ENCODE results near the gene OLFML1.

DNA sequence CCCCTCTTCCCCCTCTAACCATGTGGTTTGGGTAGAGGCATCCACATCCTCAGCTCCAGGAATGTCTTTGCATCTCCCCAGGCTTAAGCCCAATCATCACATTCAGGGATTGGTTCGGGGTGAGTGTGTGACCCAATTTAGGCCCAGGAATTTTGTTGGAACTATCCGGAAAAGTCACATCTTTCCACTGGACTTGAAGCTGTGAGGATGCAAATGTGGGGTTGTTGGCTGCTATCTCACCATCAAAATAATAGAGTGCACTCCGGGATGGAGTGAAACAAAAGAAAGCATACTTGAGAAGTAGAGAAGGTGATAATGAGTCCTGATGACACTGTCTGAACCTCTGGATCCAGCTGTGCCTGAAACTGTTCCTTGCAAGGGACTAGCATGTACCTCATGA is 33.8 kb upstream of the OLFML1 start:
- TF ChIP-seq, protein P1, sequence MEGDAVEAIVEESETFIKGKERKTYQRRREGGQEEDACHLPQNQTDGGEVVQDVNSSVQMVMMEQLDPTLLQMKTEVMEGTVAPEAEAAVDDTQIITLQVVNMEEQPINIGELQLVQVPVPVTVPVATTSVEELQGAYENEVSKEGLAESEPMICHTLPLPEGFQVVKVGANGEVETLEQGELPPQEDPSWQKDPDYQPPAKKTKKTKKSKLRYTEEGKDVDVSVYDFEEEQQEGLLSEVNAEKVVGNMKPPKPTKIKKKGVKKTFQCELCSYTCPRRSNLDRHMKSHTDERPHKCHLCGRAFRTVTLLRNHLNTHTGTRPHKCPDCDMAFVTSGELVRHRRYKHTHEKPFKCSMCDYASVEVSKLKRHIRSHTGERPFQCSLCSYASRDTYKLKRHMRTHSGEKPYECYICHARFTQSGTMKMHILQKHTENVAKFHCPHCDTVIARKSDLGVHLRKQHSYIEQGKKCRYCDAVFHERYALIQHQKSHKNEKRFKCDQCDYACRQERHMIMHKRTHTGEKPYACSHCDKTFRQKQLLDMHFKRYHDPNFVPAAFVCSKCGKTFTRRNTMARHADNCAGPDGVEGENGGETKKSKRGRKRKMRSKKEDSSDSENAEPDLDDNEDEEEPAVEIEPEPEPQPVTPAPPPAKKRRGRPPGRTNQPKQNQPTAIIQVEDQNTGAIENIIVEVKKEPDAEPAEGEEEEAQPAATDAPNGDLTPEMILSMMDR (IDR thresholded peaks at IDR 0.05) = no peak
- TF ChIP-seq POLR2A (IDR thresholded peaks at IDR 0.05) = no peak

All from adrenal gland (tissue), 5 donors.